KOPT-K1 (cell line): ENCODE measurements around the gene ZNF407.

Experiments
- H3K27ac ChIP-seq: fragments of 200-600 bp; sonication (generic); 2 replicates; pipeline ENCODE4 v1.5.1; 2016; ENCODE audit warnings: antibody characterized with exemption, mild to moderate bottlenecking, low read depth, low read length; ENCODE audit not compliant: poor library complexity, severe bottlenecking
- H3K36me3 ChIP-seq: fragments of 200-600 bp; sonication (generic); 2 replicates; pipeline ENCODE4 v1.5.1; 2017; ENCODE audit warnings: antibody characterized with exemption, mild to moderate bottlenecking, low read length, moderate library complexity; ENCODE audit not compliant: insufficient read depth
- H3K9me3 ChIP-seq: fragments of 200-600 bp; sonication (generic); 2 replicates; pipeline ENCODE4 v1.5.1; 2017; ENCODE audit warnings: antibody characterized with exemption, low read length, mild to moderate bottlenecking; ENCODE audit not compliant: insufficient read depth, poor library complexity, severe bottlenecking

The ZNF407 gene

GRCh38 chr18:75033516-75033915 lies 435.8 kb downstream of the ZNF407 start:
- Histone ChIP-seq H3K9me3 (no peaks in the 10 kb centered on the region), H3K27ac (no peak overlapping the region), H3K36me3 (no peaks in the 10 kb centered on the region)

DNA sequence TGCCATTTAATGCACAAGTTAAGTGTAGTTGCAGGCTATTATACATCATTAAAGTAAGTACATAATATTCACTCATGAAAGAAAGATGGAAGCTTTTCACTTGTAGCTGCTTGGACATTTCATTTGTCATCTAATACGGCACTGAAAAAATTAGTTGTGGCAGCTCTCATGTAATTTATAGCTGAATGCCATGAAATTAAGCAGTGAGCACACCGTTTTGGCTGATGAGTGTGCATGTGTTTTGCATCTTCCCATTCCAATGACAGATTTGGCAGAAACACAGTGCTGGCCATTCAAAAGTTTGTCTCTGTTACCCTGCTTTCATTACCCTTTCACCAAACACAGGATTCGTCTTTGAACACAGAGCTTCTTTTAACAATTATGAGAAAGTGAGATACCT lies 437.3 kb downstream of the ZNF407 start:
- H3K9me3 ChIP-seq = no peaks in the 10 kb centered on the region
- H3K27ac ChIP-seq = no peak overlapping the region
- no peaks in the 10 kb centered on the region for H3K36me3 ChIP-seq

DNA sequence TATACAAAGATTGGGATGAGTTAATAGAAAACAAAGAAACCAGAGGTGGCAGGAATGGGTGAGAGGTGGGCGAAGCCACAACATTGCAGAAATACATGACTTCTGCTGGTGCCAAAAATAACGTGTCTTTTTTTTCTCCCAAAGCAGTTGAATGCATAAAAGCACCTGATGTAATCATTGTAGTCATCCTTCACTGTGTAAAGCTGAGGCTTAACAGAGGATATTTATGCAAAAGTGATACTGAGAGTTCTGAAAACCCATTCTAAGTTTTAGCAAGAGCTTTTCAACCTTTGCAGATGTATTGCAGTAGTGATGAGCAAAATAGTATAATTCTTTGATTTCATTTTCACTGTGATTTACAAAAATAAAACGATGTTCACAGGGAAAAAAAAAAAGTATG lies 438.3 kb downstream of the ZNF407 start:
- Histone ChIP-seq H3K36me3 (no peaks in the 10 kb centered on the region), H3K9me3 (no peaks in the 10 kb centered on the region), H3K27ac (no peak overlapping the region)

- Histone ChIP-seq H3K9me3 (no peaks in the 10 kb centered on the region), H3K27ac (no peak overlapping the region), H3K36me3 (no peaks in the 10 kb centered on the region)
Observed at GRCh38 chr18:75036917-75037688, 439.4 kb downstream of the ZNF407 start.

- Histone ChIP-seq H3K27ac (no peak overlapping the region), H3K9me3 (peaks cover under 1% of the 10 kb centered on the region), H3K36me3 (no peaks in the 10 kb centered on the region)
Observed at GRCh38 chr18:75037689-75037955, 440.0 kb downstream of the ZNF407 start.

DNA sequence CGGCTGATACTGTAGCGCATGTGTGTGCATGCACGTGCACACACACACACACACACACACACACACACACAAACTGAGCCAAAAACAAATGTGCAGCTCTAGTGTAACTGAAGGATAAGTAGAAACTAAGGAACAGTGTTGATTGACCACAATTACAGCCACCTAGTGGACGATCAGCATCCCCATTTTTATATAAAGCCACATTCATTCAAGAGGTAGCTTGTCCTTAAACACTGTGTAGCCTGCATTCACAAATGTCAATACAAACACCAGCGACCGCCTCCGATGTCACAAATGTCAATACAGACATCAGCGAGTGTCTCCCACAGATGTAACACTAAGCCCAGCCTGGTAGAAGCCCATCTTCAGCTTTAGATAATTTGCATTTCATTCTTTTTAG lies 443.9 kb downstream of the ZNF407 start:
- peaks cover 4% of the 10 kb centered on the region for H3K9me3 ChIP-seq
- no peaks in the 10 kb centered on the region for H3K36me3 ChIP-seq
- H3K27ac ChIP-seq = no peak overlapping the region

GRCh38 chr18:75043478-75043877 lies 445.8 kb downstream of the ZNF407 start:
- Histone ChIP-seq H3K9me3 (peaks cover 4% of the 10 kb centered on the region), H3K36me3 (no peaks in the 10 kb centered on the region)

DNA sequence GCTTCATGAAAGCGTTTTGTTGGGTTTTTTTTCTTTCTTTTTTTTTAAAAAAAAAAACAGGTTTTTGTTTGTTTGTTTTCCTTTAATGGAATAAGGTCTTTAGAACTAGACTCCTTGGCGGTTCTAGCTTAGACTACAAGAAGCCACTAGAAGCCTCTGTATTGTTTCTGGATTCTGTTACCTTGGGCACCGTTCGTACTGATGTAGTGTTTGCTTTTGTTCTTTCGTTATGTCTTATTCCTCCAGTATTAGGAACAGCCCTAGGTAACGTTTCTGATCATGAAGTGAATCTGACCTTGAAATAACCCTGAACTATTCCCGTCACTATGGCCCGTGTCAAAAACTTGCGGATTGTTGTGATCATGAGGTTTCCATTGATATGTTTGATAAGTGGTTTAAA lies 446.6 kb downstream of the ZNF407 start:
- Histone ChIP-seq H3K27ac (no peak overlapping the region), H3K36me3 (no peaks in the 10 kb centered on the region), H3K9me3 (peaks cover 4% of the 10 kb centered on the region)

More at GRCh38 chr18:75043478-75043877, 445.8 kb downstream of the ZNF407 start:
- no peak overlapping the region for H3K27ac ChIP-seq

- Histone ChIP-seq H3K36me3 (no peaks in the 10 kb centered on the region), H3K27ac (no peak overlapping the region), H3K9me3 (peaks cover 4% of the 10 kb centered on the region)
Observed at GRCh38 chr18:75044791-75045190, 447.1 kb downstream of the ZNF407 start.

DNA sequence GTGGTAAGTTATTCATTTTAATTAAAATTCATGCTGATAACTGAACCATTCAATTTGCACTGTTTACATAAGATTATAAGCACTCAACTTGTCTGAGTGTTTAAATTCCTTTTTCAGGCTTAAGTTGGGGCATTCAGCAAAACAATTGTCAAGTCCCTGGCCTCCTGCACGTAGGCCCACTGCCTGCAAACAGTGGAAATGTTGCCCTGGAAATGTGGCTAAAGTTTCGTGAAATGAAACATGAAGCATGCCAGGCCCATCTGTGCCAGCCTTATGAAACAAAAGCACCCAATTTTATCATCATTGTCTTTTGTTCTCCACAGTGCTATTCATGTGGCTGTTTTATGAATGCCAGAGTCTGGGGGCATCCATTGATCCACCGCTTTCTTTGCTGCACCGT lies 447.6 kb downstream of the ZNF407 start:
- Histone ChIP-seq H3K36me3 (no peaks in the 10 kb centered on the region), H3K9me3 (peaks cover 4% of the 10 kb centered on the region), H3K27ac (no peak overlapping the region)

GRCh38 chr18:75047240-75047961 lies 449.7 kb downstream of the ZNF407 start:
- peaks cover 4% of the 10 kb centered on the region for H3K9me3 ChIP-seq
- no peak overlapping the region for H3K27ac ChIP-seq
- no peaks in the 10 kb centered on the region for H3K36me3 ChIP-seq

GRCh38 chr18:75048776-75049454 lies 451.2 kb downstream of the ZNF407 start:
- Histone ChIP-seq H3K36me3 (no peaks in the 10 kb centered on the region), H3K9me3 (no peaks in the 10 kb centered on the region), H3K27ac (no peak overlapping the region)

DNA sequence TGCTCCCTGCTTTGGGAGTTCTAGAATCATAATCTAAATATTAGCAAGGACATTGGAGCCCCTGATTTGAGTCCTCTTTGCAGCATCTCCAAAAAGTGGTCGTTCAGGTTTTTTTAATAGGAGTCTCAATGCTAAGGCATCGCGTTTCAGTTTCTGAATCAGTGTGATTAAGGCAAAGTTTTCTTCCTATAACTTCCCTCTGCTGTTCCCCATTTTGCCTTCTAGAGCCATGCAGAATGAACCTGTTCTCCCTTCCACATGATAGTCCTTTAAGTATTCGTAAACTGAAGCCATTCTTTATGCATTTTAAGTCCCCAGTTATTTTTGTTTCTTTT lies 451.8 kb downstream of the ZNF407 start:
- H3K36me3 ChIP-seq = no peaks in the 10 kb centered on the region
- no peaks in the 10 kb centered on the region for H3K9me3 ChIP-seq
- H3K27ac ChIP-seq = no peak overlapping the region

- Histone ChIP-seq H3K36me3 (no peaks in the 10 kb centered on the region), H3K27ac (no peak overlapping the region), H3K9me3 (no peaks in the 10 kb centered on the region)
Observed at GRCh38 chr18:75051757-75052156, 454.1 kb downstream of the ZNF407 start.

- no peaks in the 10 kb centered on the region for H3K9me3 ChIP-seq
- no peaks in the 10 kb centered on the region for H3K36me3 ChIP-seq
- H3K27ac ChIP-seq = no peak overlapping the region
Observed at GRCh38 chr18:75052475-75052874, 454.8 kb downstream of the ZNF407 start.
